ENCODE results near the gene RHD.
"Not testable (repeated sequence)": the region's sequence is repeated elsewhere in the genome, so short reads cannot be mapped to it uniquely, and the experiment has no call there.

Gene RHD

DNA sequence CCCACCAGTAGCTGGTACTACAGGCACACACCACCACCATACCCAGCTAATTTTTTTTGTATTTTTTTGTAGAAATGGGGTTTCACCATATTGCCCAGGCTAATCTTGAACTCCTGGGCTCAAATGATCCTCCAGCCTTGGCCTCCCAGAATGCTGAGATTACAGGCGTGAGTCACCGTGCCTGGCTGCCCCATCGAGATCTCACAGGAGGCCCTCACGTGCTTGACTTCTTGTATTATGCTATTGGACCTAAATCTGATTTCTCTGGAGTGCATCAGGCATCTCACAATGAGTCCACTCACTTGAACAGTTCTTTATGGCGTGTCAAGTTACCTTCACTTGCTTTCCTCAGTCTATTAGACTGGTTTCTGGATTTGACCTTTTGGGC is 15.7 kb upstream of the RHD start:
- DNase-seq: no peak

DNA sequence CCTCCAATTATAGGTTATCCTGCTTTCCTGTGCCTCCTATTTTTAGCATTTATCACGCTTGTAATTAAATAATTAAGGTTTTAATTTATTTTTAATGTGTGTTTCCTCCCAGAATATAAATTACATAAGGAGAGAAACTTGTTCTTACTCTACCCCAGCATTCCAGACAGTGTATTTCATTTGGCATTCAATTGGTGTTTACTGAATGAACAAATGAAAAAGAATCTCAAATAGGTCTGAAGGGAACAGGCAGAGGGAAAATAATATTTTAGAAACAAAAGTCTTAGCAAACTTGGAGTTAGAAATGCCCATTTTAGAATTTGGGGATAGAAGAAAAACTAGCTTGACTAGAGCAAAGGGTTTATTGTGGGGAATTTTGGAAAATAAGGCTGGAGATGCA is 15.1 kb upstream of the RHD start:
- DNase-seq: no peak

DNA sequence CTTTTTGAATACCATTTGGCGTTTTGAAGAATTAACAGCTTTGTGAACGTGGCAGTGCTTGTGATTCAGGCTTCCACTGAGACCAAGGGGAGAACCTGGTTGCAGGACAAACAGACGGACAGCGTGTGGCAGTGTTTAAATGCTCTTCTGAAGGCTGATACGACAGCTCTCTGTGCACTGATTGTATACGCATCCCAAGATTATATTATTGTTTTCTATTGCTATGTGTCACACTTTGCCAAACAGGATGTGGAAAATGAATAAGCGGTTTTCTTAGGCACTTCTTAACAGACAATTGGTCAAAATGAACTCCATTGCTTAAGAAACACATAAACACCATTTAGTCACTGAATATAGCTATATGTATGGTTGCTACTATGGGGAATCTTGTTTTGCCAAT is 12.5 kb upstream of the RHD start:
- DNase-seq: not testable (repeated sequence)

DNA sequence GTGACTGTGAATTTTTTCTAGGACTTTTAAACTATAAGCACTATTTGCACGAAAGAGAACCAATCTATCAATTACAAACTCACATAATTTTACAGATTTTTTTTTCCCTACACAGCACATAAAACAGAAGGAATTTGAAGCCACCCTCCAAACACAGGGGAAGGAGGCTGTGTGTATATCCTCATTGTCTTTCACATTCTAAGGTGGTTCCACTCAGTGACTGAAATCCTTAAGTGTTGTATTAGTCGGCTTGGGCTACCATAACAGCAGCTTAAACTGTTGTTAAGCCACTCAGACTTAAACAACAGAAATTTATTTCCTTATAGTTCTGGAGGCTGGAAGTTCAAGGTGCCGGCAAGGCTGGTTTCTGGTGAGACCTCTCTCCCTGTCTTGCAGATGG is 12.0 kb upstream of the RHD start:
- DNase-seq: not testable (repeated sequence)

DNA sequence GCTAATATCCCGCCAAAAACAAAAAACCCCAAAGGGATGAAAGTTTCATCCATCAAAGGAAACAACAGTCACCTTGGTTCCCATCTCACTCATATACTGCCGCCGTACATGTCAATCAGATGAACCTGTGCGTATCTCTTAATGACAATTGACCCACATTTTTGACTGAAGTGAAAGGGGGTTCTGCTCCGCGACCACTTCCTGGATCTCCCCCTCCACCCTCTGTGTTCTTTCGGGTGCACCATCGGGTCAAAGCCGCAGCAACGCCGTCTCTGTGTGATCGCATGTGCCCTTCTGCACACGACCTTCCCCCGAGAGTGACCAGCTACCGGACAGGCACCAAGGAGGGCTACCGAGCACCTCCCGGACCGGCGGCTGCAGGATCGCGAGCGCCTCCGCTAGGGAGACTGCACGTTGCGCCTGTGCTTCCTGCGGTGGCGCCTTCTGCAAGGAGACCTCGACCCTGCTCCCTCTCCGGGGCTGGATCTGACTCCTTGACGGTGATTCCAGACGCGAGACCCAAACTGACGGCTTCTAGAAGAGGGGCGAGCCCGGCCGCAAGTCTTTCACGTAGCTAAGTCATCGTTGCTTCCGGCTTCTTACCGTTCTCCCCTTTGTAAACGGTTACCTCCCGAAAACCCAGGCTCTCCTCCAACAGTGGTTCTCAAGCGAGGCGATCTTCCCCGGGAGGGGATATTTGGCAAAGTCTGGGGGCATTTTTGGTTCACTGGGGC is 5.6 kb upstream of the RHD start:
- DNase-seq: not testable (repeated sequence)

DNA sequence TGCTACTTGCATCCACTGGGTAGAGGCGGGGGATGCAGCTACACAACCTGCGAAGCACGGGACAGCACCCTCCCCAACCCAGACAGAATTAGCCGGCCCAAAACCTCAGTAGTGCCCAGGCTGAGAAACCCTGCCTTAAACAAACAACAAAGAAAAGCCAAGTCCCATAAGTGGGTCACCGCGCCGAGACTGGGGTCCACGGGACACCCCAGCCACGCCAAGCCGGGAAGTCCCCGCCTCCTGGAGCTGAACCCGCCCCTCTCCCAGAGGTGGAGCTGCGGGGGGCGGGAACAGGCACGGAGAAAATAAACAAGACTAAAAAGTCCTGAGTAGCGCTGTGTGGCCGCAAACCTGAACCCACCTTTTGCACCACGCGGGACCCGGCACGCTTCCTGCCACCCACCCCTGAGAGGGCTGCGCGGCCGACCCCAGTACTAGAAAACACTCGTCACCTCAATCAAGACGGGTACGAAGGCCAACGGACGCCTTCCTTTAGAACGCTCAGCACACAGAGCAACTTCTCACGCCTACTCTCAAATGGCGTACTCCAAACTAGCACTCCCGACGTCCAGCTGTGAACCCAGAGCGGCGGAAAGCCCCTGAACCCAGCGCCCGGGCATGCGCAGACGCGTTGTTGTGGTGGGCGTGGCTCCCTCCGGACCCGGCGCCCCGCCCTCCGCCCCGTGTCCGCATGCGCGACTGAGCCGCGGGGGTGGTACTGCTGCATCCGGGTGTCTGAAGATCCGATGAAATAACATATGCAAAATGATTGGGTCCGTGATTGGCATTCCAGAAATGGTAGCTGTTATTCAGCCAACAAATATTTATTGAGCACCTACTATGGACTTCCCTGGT is 4.8 kb upstream of the RHD start:
- not testable (repeated sequence) for DNase-seq

DNA sequence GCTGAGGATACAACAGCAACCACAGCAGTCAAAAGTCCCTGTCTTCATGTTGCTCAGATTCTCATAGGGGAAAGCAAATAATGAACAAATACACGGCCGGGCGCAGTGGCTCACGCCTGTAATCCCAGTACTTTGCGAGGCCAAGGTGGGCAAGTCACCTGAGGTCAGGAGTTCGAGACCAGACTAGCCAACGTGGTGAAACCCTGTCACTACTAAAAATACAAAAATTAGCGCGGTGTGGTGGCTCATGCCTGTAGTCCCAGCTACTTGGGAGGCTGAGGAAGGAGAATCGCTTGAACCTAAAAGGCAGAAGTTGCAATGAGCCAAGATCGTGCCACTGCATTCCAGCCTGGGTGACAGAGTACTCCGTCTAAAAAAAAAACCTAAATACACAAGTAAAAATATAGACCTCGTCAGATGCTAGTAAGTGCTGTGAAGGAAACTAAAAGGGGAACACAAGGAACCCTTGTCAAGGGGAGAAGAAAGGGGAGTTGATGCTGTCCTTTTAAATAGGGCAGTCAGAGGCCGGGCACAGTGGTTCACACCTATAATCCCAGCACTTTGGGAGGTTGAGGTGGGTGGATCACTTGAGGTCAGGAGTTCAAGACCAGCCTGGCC is 4.1 kb upstream of the RHD start:
- not testable (repeated sequence) for DNase-seq

DNA sequence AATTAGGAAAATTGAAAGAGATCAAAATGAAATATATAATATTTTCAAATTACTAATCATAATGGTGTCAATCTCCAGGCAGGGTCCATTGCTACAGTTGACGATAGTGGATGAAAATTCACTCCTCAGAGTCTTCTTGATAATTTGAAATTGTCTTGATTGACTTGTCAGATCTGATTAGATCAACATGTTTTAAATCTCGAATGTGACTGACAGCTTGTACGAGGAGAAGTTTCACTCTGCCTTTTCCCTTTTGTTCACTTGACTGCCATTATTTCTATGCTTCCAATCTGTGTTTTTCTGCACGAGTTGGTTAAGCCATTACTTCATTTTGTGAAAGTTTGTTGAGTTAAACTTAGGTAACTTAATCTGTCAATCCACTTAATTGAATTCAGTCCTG is 3.3 kb downstream of the RHD start:
- not testable (repeated sequence) for DNase-seq

DNA sequence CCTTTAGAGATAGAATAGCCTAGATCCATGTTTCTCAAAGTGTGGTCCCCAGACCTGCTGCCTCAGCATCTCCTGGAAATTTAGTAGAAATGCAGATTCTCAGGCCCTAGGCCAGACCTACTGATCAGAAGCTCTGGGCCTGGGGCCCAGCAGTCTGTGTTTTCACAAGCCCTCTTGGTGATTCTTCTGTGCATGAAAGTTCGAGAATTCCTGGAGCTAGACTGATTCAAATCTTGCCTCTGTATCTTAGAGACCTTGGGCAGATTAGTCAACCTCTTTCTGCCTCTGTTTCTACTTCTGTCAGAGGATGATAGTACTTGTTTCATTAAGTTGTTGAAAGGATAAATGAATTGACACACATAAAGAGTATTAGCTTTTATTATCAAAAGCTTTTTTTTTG is 5.0 kb downstream of the RHD start:
- not testable (repeated sequence) for DNase-seq

DNA sequence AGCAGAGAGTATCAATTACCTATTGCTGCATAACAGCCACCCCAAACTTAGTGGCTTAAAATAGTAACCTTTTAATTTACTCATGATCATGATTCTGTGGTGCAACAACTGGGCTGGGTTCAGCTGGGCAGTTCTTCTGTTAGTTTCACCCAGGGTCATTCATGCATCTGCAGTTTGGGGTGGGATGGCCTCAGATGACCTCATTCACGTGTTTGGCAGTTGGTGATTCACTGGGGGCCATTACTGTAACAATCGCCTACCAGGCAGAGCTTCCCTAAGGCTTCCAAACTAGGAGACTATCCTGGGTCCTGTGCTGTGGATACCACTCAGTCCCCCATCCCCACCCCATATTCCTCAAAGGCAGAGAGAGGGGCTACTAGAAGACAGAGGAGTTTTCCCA is 6.0 kb downstream of the RHD start:
- DNase-seq: not testable (repeated sequence)

DNA sequence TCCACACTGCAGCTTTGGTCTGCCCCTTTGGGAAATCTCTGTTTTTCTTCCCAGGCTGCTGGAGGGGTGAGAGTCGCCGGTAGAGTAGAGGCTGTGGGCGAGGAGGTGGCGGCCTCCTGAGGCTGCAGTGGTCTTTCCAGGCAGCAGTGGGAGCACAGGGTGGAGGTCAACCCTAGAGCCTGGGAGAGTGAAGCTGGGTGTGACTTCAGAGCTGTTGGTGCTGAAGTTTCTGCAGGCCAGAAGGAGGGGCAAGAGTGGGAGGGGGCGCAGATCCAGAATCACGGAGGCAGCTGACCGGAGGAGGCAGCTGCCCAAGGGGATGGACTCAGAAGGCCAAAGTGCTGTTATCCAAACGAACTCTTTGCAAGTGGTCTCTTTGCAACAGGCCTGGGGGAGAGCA is 6.5 kb downstream of the RHD start:
- not testable (repeated sequence) for DNase-seq

DNA sequence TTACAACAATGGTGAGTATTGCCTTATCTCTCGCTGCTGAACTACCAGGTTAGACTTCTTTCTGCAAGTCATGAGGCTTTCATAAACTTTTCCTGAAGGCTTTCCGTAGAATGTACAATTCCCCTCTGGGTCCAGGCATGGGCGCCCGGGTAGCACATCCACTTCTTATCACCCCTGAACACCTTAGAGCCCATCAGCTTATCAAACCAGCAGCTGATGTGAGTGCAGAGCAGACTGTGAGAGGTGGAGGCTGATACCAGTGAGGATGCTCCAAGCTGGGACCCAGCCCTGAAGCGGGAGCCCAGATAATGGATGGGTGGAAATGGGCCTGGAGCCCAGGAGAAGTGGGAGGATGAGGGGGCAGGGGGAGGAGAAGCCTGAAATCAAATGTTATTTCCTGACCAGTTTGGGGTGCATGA is 7.4 kb downstream of the RHD start:
- not testable (repeated sequence) for DNase-seq

DNA sequence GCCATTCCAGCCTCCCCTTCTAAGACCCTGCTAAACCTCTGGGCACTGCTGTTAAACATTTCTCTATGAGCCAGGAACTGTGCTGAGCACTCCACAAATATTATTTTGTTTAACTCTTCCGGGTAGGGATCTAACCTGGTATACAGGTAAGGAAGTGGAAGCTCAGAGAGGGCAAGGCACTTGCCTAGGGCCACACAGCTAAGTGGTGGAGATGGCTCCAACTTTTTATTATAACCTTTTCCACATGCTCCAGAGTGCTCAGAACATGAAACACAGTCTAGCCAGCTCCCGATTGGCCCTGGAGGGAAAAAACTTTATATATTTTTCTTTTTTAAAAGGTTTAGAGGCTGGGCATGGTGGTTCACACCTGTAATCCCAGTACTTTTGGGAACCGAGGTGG is 13.6 kb downstream of the RHD start:
- DNase-seq: not testable (repeated sequence)

DNA sequence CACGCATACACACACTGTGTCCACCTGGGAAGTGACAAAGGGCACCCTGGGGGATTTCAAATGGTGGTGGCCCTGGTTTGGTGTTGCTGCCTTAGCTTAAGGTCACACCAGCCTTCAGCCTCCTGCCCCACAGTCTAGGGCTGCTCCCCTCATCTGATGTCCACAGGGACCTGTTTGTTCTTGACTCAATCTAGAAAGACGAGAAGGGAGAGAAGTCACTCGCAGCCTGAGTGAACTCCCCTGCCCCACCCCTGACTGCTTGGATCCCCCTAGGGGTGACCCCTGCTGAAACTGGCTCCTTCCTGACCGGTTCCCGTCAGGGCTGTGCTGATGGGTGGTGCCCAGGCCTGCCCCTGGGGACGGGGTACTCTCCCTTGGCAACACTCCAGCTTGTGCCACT is 14.9 kb downstream of the RHD start:
- DNase-seq: not testable (repeated sequence)

DNA sequence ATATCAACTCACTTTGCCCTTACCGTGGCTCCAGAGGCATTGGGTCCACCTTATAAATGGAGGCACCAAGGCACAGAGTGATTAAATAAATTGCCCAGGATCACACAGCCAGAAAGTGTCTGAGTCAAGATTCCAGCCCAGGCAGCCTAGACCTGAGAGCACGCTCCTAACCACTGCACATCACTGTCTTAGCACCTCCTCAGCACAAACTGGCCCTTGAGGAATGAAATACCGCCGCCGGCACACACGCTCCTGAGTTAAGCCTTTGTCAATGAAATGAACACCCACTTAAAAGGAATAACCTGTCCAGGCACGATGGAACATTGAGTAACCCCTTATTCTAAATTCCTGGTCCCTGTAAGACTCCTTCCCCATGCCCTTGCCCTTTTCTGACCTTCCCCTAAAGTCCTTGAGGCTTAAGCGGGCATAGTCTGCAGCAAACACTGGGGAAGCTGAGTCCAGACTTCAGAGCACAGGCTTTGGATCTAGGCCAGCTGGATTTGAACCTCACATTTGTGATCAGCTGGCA is 16.3 kb downstream of the RHD start:
- DNase-seq: not testable (repeated sequence)

DNA sequence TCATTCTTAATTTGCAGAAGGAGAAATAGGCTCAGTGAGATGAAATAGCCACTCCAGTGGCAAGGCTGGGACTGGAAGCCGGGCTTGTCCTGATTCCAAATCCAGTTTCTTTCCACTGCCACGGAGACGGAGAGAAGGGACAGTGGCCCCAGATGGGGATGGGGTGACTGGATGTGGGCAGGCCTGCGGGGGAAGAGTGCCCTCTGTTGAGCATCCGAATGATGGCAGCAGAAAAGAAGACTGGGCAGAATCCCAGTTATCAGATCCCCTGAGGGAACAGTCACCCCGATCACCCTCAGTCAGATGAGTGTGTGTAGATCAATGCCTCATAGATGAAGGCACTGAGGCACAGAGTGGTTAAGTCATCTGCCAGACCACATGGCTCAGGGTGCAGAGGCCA is 17.7 kb downstream of the RHD start:
- not testable (repeated sequence) for DNase-seq

DNA sequence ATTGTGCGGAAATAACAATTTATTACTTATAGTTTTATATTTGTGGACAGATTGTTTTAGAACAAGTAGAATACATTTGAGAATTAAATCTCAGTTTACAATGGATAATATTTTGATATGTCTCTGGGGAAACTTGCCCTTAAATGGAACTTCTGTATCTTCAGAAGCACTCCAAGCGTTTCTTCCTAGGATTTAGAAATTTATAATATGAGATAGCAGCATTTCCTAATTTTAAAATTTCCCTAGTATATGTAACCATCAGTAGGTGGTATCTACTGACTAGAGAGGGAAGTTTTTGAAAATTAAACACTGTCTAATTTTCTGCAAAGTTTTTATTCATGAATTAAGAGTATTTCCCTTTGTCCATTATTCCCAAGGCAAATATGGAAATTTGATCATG is 21.1 kb downstream of the RHD start:
- DNase-seq: not testable (repeated sequence)

DNA sequence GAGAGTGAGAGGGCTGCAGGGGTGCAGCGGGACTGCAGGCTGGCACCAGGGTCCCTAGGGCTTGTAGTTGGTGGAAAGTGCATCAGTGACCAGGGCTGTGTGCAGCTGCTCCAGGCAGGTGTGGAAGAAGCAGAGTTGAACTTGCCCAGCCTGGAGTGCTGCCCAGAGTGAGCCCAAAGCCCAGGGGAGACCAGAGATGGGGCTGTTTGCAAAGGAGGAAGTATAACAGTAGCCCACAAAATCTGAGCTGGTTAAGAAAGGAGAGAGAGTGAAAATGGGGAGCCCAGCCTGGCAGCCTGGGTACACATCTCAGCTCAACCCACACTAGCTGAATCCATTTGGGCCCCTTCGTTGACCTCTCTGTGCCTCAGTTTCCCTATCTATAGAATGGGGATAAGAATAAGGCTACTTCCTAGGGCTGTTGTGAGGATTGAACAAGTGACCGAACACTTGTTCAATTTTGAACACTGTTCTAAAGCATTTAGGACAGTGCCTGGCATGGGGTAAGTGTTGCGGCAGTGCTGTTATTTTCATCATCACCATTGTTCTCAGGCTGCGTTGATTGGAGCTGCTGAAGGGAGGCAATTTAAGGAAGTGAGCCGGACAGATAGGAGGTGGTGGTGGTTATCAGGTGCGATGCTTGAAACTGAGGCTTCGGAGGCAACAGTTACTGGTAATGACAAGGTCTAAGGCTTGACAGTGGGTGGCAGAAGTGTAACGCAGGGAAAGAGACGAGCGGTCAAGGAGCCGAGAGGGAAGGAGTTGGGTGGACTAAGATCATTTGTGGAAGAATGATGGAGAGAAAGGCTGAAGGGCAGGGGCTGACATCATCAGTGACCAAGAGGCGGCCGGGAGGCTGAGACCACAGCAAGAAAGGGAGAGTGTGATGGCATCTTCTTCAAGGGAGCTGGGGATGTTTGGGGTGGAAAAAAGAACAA is 22.8 kb downstream of the RHD start:
- not testable (repeated sequence) for DNase-seq

DNA sequence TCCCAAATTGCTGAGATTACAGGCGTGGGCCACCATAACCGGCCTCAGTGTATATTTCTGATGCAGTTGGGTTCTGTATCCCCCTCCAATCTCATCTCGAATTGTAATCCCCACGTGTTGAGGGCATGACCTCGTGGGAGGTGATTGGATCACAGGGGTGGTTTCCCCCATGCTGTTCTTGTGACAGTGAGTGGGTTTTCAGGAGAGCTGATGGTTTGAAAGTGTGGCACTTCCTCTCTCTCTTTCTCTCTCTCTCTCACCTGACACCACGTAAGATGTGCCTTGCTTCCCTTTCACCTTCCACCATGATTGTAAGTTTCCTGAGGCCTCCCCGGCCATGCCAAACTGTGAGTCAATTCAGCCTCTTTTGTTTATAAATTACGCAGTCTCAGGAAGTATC is 24.2 kb downstream of the RHD start:
- not testable (repeated sequence) for DNase-seq

DNA sequence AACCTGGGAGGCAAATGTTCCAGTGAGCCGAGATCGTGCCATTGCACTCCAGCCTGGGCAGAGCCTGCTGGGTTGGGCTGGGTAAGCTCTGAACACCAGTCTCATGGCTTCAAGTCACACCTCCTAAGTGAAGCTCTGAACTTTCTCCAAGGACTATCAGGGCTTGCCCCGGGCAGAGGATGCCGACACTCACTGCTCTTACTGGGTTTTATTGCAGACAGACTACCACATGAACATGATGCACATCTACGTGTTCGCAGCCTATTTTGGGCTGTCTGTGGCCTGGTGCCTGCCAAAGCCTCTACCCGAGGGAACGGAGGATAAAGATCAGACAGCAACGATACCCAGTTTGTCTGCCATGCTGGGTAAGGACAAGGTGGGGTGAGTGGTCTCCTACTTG is 28.4 kb downstream of the RHD start:
- DNase-seq: not testable (repeated sequence)

DNA sequence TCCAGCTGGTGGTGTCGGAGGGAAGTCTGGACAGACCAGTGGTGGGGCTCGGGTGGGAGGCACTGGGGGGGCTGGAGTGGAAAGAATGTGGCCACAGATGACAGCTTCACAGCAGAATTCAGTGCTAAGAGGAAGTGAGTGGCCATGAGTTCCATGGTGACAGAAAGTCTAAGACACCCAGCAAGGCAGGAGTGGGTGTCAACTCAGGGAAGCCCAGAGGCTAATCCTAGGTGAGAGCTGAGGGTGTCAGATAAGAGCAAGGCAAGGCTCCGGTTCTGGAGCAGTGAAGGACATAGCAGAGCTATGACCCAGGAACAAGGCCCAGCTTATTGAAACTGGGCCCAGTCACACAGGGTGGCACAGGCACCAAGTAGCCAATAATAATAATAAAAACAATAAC is 30.0 kb downstream of the RHD start:
- not testable (repeated sequence) for DNase-seq

DNA sequence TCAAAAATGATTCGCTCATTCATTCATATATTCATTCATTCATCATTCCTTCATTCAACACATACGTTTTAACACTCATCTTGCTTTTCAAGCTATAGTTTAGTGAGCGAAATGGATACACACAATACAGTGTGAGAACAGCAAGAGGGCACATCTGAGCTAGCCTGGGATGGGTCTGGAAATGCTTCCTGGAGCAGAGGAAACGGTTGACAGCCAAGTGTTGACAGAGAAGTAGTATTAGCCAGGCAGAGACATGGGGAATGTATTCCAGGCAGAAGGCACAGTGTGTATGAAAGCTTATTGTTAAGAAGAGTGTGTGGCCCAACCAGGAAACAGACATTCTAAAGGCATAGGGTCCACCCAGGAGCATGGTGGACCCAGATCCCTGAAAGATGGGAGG is 32.6 kb downstream of the RHD start:
- not testable (repeated sequence) for DNase-seq
